Inflammatory macrophage treated with lipopolysaccharide for 1 hour (primary cell): ENCODE data around the gene ETV5.

Source experiments
- DNase-seq, 2 donors: peaks; one replicate each; pipeline ENCODE4 v3.0.0-alpha.2; 2020 to 2022

ETV5 gene

DNA sequence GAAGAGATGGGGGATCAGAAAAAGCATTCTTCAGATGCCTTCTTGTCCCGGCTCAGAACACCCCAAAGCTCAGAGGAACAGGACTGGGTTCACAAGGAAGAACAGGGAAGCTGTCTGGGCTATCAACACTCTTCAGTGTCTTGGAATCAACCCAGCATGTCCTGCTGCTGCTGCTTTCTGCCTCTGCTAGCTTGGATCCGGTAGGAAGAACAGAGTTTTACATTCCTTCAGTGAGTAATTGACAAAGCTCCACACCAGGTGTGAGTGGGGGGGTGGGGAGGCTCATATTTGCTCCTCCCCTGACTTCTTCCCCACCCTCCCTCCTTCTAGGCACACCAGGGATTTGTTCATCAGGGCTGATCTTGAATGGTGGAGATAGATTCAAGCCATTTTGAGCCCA is 13.1 kb upstream of the ETV5 start:
- DNase-seq: no peak

DNA sequence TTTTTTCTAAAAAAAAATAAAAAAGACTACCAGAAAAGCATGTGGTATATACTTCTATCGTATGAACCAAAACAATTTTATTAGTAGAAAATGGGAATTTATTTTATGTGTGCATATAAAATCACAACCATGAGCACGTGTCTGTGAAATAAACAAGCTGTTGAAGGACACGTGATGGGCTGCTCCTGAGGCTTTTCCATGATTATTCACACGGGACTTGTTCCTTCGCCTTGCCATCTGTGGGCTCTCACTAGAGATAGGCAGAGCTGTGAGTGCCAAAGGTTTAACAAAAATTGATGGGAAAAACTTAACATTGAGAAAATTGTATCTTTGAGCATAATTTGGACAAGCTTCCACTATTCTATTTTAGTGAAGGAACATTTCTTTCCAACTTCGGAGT is 12.4 kb upstream of the ETV5 start:
- DNase-seq: no peak

DNA sequence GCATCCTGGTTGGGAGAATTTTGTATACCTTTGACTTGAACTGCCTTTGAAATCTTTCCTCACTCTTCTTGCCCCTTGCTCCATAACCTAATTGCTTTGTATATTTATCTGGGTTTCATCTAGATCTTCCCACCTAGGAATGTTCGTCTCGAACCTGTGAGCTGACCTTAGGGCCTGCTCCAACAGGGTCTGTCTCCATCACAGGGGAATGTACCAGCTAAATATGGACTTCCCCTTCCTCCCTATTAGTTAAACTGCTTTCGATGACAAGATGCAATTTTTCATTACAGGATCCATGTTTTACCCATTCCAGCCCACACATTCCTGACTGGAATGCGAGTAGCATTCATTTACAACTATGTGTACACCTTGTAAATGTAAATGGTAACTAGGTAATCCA is 10.6 kb upstream of the ETV5 start:
- no peak for DNase-seq

DNA sequence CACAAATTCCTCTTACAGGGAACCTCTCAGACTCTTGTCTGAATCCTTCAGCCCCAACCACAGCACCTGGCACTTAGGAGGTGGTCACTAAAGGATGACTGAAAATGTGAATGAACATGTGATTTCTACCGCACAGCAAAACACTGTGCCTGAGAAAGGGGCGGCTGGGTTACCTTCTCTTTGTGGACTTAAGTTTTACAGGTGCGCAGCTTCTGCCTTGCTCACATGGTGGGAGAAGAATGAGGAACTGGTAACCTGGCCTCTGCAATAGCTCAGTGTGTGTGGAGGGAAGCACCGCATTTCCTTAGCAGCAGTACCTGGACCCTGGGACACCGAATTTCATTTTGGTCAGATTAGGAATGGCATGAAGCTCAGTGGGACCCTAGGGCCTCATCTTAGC is 9.8 kb upstream of the ETV5 start:
- no peak for DNase-seq

DNA sequence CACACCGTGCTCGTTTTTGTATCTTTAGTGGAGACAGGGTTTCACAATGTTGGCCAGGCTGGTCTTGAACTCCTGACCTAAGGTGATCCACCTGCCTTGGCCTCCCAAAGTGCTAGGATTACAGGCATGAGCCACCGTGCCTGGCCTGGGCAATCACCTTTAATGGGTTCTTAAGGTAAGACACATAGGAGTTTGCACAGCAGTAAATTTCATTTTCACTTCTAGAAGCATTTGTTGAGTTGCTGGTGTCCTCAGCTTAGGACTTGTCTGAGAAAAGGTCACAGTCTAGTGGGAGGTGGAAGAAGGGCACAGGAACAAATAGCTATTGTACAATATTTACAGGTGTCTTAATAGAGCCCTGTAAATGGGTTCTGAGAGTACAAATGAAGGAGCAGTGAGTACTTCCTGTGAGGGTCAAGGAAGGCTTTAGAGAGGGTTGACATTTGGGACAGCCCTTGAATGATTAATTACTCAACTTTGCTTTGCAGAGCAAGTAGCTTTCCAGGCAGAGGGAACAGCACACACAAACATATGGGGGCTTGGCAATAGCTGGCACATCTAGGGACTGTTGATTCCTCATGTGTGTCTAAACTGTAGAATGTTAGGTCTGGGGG is 8.7 kb upstream of the ETV5 start:
- no peak for DNase-seq

DNA sequence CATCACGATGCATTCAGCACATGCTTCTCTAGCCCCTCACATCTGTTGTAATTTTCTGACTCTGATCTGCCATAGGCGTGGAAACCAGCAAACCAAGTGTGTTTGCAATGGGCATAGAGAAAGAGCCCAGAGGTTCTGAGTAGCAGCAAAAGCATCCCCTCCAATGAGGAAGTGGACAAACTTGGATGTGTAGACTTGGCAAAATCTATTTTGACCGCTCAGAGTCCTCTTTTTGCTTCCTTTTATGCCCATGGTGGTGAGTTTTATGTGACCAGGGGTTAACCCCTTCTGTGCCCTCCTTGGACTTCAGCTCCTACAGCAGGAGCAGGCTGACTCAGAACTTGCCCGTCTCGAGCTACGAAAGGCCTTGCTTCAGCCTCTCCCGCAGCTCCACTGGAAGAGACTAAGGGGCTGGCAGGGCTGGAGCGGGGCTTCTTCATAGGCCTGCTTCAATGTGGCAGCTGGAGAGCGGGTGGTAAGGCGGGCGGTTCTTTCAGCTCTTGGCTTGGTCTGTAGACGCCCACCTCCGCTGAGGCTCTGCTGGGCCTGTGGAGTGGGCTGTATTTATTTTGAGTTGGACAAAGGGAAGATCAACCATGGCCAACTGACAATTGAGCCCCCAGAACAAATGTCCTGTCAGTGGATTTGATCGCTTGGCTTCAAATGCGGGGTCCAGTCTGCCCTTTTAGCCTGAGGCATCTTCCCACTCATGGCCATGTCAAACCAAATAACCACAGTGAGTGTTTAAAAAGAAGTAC is 6.5 kb upstream of the ETV5 start:
- peak in 1 of 2 donors; percentile 23 for DNase-seq

DNA sequence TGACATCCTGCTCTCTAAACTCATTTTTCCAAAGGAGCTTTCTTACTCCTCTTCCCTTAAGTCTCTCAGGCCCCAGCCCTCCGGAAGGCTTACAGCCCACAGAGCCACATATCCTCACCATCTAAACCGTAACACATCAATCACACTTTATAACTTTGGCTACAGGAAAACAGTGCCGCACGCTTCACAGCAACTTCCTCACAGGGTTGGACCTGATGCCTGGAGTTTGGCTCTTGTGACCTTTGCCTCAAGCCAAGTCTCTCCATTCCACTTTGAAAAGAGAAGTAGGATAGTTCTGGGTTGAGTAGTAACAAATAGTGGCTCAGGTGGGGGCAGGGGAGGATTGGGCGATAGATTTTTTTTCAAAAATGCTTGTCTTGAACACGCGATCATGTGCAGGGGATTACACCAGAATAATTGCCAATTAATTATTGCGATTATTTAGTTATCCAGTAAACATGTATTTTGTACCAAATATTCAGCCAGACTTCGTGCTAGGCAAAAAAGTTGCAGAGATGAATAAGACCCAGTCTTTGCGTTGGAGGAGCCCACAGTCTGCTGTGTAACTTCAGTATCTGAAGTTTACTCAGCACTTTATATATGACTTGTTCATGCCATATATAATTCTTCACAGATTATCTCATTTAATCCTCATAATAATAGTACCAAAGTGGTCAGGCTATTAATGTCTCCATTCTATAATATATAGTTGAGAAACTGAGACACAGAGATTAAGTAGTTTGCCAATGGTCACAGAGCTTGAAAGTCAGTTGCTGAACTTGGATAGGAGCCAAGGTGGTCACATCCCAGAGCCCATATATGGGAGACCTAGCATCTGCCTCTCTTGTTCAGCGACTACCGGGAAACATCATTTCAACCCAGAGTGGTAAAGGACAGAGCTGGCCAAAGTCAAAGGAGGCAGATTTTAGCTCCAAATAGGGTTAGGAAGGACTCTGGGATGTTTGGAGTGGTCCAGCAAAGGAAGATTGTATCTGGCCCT is 2.4 kb upstream of the ETV5 start:
- peak; percentile 31 to 45 for DNase-seq

DNA sequence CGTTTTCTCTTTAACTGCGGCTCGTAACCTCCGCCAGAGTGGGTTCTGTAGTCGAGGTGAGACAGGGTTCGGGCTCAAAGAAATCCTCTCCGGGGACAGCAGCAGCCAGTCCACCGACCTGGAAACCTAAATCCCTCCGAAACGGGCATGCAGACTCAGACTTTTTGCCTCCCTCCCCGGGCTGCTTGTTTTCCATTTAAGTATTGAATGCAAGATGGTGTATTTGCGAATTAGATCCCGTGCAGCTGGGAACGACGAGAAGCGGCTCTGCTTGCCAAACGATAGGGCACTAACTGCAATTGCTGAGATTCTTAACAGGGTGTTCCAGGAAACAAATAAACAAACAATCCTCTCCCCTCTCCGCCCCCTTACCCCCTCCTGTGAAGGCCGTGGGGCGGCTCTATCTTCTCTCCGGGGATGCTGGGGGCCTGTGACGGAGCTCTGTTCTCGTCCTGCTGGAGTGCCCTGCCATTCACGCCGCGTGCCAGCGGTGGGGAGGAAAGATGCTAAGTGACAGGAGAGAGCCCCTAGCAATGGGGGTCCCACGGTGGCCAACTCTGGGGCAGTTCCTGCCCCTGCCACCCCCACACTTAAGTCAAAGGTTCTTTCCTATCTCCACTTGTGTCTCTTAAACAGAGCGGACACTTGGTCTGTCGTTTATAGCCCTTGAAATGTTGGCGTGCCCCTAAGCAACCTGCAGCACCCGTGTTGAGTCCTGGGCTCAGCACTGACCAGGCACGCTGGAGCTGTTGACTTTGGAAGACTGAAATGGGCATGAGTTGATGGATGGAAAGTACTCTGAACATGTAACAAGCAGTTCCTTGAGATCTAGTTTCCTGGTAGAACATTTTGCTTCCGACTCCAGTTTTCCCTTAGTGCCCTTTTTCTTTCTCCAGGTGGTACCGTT is 1.3 kb upstream of the ETV5 start:
- no peak for DNase-seq

DNA sequence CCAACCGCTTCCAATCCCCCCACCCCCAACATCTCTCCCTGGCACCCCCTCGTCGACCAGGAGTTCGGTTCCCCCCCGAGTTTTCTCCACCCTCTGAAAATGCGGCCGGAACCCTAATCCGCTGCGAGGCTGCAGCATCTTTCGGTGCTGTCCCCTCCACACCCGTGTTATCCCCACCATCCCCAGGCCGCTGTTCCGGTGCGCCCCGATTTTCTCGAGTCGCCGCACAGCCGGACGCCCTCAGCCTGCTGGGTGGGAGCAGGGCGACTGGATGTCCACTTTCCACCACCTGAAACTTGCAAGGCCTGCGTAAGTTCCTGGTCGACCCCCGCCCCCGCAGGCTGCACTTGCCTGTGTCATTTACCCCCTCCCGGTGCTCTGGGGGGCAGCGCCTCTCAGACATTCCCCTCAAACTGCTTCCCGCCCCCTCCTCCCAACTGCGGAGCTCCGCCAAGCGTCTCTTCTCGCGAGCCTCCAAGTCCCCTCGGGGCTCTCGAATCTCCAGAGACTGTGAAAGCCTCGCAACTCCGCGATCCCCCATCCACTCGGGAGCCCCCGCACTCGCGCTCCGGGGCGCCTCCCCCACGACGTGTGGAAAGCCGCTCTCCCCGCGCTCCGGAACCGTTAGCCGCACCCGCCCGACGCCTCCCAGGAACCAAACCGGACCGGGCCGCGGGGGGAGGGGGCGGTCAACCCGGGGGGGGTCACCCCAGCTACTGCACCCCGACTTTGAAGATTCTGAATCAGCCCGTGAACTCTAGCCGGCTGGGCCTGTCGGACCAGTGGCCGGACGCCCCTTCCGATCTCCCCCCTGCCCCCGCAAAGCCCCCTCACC is 566 bp downstream of the ETV5 start:
- peak in 1 of 2 donors; percentile 27 for DNase-seq

DNA sequence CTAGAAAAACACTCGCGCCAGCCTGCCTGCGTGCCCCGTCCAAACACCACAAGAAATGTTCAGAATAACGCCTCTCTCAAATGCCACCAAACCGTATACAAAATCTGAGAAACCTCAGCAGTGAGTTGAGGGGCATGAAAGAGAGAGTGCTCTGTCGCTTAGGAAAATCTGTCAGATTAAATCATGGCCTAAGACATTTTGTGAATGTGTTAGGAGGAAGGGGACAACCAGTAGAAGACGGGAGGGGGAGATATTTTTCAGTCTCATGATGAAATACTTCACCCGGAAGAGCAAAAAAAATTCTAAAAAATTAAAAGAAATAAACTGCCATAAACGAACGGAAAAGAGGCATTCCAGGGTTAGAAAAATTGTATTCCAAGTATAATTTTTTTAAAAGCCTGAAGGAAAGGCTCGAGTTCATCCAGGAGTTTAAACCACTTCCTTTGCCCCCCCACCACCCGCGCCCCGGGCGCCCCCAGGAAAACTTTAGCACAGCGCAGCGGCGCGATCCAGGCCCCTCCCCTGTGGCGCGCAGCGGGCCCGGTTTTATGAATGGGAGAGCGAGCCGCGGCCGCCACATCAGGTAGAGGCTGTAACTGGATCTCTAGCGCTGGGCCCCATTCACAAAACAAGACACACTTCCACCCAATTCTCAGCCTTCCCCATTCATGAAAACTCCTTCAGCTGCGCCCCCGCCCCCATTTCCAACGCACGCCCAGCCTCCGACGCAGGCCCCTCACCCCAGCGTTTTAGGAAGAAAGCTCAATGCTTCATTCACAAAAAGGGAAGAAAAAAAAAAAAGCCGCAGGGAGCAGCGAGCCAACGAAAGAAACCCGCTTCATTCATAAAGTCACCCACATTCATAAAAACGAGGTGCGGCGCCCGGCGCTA is 1.4 kb downstream of the ETV5 start:
- peak; percentile 19 to 38 for DNase-seq

DNA sequence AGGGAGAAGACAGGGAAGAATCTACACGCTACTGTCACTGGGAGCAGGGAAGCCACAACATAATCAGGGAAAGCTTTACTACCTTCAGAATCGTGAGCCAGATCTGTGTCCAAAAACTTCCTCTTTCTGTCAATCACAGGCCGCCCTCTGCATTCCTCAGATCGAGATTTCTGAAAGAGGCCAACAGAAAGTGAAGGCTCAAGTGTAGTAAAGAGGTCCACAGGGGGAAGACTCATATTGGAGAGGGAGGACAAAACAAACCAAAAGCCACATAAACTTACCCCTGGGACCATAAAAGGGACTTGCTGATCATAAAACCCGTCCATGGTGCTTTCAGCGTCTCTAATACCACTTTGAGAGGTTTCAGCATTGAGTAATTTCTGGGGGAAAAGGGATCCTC is 3.3 kb downstream of the ETV5 start:
- peak in 1 of 2 donors; percentile 24 for DNase-seq

DNA sequence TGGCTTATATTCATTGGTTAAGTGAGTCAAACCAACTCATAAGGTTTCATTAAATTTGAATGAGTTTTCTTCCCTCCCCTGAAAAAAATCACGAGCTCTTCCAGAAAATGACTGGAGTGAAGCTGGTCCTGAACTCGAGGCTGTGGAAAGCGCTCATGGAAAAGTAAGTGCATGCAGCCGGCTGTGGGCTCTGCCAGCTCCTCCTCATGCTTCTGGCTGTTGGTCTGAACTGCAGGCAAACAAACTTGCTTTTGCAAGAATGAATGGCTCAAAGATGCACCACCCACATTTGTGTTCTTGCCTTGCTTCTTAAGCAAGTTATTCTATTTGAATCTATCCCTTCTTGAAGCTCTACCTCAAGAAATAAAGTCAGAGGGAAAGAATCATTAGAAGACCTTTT is 6.2 kb downstream of the ETV5 start:
- DNase-seq: no peak

DNA sequence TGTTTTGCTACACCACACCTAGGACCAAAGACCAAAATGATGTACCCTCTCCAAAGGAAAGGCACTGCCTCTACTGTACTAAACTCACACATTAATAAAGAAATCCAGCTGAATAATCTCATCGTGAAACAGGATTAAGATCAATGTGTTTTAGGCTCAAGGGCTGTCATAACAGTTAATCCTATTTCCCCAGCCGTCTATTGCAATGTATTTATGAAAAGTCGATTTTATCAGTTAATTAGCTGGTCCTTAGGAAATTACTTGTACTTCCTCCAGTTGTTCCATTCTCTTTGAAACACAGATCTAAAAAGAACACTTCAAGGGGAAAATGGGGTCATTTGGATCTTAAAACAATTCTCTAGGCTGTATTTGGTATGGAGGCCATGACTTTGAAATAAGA is 8.5 kb downstream of the ETV5 start:
- no peak for DNase-seq

DNA sequence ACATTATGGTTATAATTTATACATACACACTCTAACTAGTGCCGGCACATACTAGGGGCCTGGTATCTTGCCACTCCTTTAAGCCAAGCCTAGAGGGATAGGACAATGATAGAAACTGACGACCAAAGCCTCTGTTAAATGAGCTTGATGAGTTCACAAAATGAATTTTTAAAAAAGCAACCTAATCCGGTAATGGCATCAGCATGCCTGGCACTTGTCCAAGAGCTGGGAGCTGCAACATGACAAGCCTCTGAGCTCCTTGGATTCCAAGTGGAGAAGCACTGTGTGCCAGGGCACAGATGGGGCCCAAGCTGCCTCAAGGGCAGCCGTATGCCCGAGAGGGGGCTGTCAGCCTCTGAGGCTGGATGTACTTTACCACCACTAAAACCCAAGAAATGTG is 9.7 kb downstream of the ETV5 start:
- DNase-seq: no peak

DNA sequence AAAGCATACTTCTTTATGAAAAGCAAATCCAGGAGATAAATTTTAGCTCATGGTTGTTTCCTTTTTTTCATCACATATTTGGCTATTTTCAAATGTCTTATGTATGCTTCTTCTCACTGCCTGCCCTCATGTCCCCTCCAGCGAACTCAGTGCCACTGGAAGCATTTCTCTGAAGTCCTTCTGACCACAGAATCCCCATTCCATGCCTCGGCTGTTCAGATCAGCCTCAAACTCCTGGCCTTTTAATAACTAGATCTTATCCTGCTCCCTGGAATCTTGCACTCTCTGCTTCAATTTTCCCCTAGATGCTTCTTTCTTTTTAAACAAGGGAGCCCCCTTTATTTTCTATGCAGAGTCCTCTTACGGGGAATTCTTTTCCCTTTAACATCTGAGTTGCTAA is 10.1 kb downstream of the ETV5 start:
- no peak for DNase-seq

DNA sequence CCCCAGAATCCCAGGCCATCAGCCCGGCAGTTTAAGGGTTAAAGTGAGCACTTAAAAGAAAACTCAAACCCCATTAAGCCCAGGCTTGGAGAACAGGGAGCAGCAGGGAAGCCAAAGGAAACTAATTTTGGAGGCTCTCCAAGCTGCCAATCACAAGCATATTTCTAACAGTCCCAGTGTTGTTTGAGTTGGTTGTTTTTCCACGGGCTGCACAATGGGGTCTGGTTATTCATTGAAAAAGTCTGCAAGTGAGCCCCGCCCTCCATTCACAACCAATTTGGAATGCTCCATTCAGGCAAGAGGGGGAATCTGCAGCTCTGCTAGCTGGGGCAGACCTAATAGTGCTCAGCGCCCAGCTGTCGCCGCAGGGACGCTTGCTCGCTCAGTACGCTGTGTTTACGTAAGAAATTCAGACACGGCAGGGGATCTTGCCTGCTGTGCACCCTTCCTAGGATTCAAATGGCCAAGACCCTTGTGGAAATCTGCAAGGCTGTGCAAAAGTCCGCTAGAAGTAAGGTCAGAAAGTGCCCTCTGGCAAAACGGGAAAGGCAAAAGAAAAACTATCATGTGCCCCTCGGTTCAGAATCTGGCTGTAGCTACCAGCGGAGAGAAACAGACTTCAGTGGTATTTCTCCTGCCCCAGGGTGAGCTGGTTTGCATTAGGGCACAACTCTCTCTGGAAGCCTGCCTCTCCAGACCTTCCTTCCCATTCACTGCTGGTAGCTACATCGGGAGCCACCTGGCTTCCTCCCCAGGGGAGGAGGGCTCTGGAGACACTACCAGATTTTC is 11.0 kb downstream of the ETV5 start:
- DNase-seq: no peak

DNA sequence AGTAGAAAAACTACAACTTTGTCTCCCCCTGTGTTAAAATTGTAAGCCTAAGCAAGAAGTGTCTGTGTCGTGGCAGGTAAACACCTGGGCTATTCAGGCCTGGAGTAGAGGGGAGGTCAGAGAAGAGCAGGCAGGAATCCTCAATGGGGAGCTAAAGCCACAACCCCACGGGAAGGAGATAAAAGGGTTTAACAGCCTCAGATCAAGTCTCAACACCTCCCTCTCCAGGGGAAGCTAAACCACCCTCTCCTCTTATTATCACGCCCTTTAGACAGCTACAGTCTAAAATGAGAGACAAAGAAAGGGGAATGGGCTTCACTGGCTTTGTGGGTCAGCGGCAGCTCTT is 11.6 kb downstream of the ETV5 start:
- DNase-seq: no peak

DNA sequence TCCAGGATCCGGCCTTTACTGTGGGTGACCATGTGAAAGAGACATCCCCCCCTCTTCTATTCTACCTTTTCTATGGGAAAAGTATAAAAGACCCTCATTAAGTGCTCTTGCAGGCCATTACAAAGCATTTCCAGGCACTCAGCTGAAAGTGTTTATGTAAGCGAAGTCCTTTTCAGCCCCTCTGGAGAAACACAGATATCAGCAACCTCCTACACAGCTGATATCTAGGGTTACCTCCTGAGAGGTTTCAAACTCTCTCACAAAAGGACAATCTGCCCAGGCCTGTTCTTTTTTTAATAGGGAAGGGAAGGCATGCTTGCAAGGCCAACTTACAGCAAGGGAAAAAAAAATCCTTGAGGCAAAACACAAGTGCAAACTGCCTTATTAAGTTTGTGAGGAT is 12.6 kb downstream of the ETV5 start:
- DNase-seq: no peak

DNA sequence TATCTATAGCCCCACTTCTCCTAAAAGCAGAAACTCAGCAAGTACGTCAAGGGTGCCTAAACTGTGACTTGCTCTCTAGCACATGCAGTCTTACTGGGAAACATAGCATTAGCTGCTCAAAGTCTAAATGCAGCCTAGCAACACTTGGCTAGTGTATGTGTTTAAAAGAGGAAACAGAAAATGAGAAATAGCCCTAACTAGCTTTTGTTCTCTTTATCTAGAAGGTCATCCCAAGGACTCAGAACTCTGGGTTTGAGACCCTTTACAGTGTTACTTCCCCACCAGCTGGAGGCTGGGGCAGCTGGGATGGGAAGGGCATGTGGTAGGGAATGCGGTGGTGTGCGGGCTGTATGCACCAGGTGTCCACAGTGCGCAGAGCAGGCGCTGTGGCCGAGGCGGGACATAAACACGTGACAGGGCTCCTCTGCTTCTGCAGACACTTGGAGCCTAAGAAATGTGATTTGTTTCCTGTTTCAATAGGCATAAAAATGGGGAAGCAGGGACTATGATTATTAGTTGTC is 13.3 kb downstream of the ETV5 start:
- peak; percentile 63 to 64 for DNase-seq
